Activated T-cell treated with anti-CD3 and anti-CD28 coated beads for 48 hours (primary cell): ENCODE measurements around the gene PPP1R14D.
A peak's percentile ranks its signal among the peaks of the same experiment; 100 is the strongest.

ENCODE experiments used
- DNase-seq: peaks from one replicate; pipeline ENCODE4 v3.0.0-alpha.2; 2020; ENCODE audit warnings: low read depth

PPP1R14D gene

GRCh38 chr15:40852529-40852928, 24.0 kb upstream of the PPP1R14D start:
- no peak for DNase-seq

DNA sequence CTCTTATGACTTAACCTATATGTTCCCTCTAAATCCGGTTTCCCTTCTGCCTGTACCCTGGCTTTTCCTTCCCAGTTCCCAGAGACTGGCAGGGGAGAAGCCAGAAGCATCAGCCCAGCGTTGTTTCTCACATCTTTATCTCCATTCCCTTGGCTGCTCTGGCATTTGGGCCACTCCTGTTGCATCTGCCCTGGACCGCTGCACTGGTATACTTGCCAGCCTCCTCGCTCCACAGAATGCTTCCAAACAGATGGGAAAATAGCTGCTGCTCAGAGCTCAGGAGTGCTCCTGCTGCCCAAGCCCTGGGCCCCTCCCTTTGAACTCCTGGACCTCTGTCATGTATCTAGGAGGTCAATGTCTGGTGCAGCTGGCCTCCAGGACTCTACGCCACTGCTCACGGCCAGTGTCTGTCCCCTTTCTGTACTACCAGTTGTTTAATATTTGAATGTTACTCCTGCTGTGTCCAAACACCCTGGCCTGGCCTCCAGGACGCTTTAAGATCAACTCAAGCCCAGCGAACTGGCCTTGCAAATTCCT, 22.1 kb upstream of the PPP1R14D start:
- DNase-seq = no peak

DNA sequence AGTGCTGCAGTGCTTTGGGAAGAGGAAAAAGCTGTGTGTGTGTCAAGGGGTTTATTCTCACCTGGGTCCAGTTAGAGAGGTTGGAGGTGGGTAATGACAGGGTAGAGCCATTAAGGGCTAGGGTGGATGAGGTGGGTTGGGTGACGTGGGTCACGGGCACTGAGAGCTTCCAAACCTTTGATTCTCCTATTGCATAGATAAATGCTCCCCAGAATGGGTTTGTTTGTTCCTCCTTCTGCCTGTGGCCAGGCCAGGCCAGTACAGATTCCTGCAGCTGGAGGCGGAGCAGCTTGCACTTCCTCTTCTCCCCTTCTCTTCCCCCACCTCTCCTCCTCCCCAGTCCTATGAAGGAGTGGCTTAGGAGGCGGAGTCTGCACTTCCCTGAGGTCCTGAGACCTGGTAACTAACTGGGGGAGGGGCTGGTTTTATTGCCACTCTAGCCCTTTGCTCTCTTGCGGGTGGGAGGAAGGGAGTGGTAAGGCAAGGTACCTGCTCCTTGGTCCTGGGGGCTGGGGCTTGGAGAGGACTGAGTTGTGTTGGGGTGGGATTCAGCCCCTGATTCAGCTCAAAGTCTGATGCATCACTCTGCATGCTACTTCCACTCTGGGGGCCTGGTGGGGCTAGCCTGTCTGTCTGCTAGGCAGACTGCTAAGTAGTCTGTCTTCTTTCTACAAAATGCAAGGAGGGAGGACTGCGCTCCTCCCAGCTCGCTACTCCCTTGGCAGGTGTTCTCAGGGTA, 18.9 kb upstream of the PPP1R14D start:
- DNase-seq = no peak

DNA sequence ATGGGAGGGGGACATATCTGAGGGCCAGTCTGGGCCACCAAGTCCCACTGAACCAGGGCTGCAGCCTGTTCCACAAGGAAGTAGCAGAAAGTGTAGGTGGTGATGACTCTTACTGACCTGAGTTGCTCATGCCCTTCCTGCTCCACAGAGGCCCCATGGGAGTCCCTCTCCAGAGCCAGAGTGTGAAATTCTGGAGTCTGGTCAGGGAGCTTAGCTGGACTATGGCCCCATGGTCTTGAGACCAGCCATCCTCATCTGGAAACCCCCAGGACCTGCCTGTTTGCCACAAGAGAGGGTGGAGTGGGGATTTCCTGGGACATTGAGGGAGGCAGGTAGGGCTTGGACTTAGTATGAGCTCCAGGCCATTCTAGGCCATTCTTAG, 18.3 kb upstream of the PPP1R14D start:
- DNase-seq = no peak

DNA sequence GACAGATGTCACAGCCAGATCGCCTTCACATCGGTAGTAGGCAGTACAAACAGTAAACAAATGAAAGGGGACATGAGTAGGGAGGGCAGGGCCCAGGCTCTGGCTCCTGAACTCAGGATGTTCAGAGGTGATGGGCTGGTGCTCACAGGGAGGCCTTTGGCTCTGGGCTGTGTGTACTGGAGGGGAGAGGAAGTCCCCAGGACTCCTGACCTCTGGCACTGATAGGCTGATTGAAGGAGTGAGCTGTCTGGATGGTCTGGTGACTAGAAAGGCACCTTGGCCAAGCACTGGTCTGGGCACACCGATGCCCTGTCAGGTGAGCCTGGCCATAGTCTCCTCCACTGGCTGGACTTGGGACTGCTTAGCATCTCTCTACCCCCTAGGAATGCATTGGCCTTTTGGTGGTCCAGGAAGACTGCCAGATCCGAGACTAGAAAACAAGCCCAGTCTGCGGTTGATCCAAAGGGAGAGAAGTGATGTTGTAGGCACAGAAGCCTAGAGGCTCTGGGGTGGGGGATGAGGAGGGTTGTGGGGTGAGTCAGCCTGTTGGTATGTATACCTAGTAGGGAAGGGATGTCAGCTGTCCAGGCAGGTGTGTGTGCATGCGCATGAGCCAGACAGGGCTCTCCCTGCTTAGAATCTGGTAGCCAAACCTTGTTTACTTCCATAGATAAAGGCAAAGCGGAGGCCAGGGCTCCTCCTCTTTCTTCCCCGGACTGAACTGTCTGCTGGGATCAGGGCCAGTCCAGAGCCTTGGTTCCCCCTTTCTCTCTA, 17.2 kb upstream of the PPP1R14D start:
- DNase-seq = no peak

DNA sequence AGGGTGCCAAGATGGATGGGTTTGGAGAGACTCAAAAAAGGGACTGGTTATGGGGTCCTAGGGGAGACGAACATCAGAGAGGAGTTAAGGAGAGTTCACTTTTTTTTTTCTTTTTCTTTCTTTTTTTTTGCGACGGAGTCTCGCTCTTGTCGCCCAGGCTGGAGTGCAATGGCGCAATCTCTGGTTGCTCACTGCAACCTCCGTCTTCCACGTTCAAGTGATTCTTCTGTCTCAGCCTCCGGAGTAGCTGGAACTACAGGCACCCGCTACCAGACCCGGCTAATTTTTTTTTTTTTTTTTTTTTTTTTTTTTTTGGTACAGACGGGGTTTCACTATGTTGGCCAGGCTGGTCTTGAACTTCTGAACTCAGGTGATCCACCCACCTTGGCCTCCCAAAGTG, 16.5 kb upstream of the PPP1R14D start:
- DNase-seq = no peak

DNA sequence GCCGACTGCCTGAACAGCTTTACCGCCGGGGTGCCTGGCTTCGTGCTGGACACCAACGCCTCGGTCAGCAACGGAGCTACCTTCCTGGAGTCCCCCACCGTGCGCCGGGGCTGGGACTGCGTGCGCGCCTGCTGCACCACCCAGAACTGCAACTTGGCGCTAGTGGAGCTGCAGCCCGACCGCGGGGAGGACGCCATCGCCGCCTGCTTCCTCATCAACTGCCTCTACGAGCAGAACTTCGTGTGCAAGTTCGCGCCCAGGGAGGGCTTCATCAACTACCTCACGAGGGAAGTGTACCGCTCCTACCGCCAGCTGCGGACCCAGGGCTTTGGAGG, 16.2 kb upstream of the PPP1R14D start:
- peak; percentile 35 for DNase-seq

GRCh38 chr15:40843885-40844695, 15.6 kb upstream of the PPP1R14D start, which contains the start of gene SPINT1:
Gene SPINT1 (plus strand): TSS chr15:40844048. CDS start chr15:40844555, 507 bp downstream.
- peak; percentile 76 for DNase-seq

- no peak for DNase-seq
These were observed 14.9 kb upstream of the PPP1R14D start for GRCh38 chr15:40843261-40843884.

DNA sequence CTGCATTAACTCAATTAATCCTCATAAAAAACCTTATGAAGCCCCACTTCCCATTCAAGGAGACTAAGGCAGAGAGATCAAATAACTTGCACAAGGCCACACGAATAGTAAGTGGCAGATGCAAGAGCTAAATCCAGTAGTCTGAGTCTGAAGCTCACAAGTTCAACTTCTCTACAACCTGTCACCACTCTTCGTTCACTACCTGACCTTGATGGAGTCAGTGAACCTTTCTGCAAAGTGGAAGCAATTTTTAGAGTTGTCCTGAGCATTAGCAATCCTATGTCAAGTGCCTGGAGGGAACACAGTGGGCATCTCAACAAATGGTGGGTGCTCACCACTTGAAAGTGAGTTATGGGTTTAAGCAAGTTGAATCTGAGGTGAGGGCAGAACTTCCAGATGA, 13.2 kb upstream of the PPP1R14D start:
- no peak for DNase-seq

DNA sequence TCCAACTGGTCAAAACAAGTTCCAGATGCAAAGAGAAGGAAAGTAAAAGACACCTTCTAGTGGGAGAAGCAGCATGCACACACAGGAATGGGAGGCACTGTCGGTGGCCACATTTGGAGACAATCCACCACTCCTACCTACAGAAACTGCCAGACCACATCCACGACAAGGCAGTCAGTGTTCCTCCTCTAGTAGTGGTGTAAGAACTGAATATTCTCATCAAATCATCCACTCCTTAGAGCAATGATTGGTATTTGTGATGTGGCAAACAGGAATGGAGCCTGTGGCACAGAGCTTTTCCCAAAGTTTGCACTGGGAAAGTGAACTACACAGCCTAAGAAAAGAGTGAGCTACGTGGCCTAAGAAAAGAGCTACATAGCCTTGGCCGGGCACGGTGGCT, 10.2 kb upstream of the PPP1R14D start:
- DNase-seq = no peak

DNA sequence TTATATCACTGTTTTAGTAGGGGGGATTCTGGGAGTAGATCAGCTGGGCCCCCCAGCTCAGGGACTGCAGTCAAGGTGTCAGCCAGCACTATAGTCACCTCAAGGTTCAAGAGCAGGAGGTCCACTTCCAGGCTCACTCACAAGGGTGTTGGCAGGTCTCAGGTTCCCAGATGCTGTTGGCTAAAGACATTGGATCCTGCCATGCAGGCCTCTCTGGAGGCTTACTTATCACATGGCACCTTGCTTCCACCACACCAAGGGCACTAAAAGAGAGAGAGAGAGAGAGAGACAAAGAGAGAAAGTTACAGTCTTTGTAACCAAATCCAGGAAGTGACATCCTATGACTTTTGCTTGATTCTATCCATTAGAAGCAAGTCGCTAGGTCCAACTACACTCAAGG, 7.5 kb upstream of the PPP1R14D start:
- no peak for DNase-seq

- DNase-seq = no peak
These were observed 4.4 kb upstream of the PPP1R14D start for GRCh38 chr15:40832903-40833302.

DNA sequence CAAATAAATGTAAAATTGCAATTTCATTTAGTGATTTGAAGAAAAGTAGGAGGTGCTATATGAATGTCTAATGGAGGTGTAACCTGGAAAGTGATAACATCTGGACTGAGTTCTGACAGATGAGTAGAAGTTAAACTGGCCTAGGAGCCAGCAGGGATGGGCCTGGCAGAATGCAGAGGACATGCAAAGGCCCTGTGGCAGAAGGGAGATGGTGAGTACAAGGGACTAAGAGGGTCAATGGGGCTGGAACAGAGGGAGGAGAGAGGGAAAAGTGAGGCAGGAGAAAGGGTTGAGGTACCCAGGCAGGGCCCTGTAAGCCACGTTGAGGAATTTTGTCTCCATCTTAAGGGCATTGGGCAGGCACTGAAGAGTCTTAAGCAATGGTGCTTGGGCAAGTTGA, 3.4 kb upstream of the PPP1R14D start:
- no peak for DNase-seq

DNA sequence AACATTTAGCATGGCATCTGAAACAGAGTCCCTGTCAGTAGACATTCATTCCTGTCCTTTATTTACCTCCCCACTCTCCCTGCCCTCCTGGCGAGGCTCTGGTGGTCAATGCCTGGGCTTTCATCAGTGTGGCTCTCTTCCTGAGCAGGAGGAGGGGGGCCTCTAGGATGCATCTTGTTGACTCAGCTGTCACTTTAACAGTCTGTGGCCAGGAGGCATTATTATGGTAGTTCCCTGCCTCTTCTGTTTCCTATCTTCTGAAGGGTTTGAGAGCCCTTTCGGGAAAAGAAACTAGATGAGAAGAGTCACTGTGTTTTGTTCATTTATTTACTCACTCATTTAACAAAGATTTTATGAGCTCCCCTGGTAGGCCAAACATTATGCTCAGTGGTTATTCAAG, 2.4 kb upstream of the PPP1R14D start:
- no peak for DNase-seq

GRCh38 chr15:40829115-40829514, 607 bp upstream of the PPP1R14D start:
- no peak for DNase-seq

GRCh38 chr15:40826423-40827075, 2.0 kb downstream of the PPP1R14D start:
- no peak for DNase-seq

- no peak for DNase-seq
These were observed 2.7 kb downstream of the PPP1R14D start for GRCh38 chr15:40825661-40826422.

DNA sequence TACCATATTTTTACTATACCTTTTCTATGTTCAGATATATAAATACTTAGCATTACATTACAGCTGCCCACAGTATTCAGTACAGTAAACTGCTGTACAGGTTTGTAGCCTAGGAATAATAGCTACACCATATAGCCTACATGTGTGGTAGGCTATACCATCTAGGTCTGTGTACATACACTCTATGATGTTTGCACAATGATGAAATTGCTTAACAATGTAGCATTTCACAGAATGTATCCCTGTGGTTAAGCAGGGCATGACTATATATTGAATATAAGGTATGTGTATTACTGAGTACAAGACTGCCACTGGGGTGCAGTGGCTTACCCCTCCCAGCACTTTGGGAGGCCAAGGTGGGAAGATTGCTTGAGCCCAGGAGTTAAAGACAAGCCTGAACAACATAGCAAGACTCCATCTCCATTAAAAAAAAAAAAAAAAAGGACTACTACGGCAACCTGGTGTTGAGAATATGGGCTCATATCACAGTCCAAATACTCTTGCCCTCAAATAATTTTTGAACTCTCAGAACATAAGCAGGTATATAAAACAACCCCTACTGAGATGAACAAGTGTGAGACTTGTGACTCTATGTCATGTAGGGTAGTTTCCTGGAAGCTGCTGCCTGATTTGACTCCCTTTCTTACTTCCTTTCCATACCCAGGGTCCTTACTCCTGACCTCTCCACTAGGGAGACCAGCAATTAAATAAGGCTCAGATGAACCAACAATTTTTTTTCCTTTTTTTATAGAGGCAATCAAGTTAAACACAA, 4.8 kb downstream of the PPP1R14D start:
- no peak for DNase-seq

DNA sequence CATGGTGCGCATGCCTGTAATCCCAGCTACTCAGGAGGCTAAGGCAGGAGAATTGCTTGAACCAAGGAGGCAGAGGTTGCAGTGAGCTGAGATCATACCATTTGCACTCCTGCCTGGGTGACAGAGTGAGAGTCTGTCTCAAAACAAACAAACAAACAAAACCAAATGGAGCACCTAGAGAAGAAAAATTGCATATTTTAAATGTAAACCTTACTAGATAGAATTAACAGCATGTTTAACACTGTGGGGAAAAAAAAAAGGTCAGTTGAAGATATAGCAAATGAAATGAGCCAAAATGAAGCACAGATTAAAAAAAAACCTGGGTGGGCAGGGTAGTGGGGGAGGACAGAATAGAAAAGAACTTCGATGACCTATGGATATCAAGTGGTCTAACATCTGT, 7.3 kb downstream of the PPP1R14D start:
- DNase-seq = no peak
